ENCODE data around the gene PXDC1. TPM values are rescaled to one million over a fixed set of nuclear protein-coding genes. Genes with fewer than 3 reads are reported as not detected.

The PXDC1 gene
- total RNA-seq, 6 experiments from 2014 or later = 63.1 to 97.5 (median 72.8) TPM

DNA sequence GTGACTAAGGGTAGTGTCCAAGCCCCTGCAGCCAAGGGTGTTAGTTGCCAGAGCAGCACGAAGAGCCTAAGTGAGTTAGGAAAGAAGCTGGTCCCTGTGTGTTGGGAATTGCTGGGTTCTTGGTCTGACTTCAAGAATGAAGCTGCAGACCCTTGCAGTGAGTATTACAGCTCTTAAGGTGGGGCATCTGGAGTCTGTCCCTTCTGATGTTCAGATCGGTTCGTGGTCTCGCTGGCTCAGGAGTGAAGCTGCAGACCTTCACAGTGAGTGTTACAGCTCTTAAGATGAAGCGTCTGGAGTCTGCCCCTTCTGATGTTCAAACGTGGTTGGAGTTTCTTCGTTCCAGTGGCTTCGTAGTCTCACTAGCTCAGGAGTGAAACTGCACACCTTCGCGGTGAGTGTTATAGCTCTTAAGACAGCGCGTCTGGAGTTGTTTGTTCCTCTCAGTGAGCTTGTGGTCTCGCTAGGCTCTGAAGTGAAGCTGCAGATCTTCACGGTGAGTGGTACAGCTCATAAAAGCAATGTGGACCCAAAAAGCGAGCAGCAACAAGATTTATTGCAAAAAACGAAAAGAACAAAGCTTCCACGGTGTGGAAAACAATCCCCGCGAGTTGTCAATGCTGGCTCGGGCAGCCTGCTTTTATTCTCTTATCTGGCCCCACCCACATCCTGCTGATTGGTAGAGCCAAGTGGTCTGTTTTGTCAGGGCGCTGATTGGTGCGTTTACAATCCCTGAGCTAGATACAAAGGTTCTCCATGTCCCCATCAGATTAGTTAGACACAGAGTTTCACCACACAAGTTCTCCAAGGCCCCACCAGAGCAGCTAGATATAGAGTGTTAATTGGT is 31.8 kb downstream of the PXDC1 start:
- TF ChIP-seq, protein P1, sequence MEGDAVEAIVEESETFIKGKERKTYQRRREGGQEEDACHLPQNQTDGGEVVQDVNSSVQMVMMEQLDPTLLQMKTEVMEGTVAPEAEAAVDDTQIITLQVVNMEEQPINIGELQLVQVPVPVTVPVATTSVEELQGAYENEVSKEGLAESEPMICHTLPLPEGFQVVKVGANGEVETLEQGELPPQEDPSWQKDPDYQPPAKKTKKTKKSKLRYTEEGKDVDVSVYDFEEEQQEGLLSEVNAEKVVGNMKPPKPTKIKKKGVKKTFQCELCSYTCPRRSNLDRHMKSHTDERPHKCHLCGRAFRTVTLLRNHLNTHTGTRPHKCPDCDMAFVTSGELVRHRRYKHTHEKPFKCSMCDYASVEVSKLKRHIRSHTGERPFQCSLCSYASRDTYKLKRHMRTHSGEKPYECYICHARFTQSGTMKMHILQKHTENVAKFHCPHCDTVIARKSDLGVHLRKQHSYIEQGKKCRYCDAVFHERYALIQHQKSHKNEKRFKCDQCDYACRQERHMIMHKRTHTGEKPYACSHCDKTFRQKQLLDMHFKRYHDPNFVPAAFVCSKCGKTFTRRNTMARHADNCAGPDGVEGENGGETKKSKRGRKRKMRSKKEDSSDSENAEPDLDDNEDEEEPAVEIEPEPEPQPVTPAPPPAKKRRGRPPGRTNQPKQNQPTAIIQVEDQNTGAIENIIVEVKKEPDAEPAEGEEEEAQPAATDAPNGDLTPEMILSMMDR (IDR thresholded peaks at IDR 0.05) = no peak
- Mint-ChIP-seq H3K27me3 (ENCODE audit: insufficient read depth) (peaks cover 11% of the 10 kb centered on the region), H3K4me3 (no peak overlapping the region), H3K9me3 (no peaks in the 10 kb centered on the region), H3K27ac (no peak overlapping the region; the same call in 1 of the 2 replicates), H3K4me1 (ENCODE audit: low read depth) (peaks cover 42% of the 10 kb centered on the region), H3K36me3 (ENCODE audit: low read depth) (peaks cover 31% of the 10 kb centered on the region)
- DNase-seq = no peak

DNA sequence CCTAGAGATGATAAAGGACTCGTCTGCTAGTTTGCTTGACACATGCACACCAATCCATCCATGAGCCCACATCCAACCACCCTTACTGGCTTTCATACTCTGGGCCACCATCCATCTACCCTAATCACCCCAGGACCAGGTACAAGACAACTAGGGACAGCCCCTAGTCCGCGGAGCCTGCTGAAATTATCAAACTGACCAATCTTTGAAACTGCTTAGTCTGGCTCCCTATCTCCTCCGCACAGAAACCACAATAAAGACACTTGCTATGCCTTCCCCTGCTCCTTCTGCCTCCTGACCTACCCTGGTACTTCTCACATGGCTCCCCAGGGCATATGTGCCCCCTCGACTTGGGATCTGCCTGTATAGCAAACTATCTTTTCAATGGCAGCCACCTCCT is 33.1 kb downstream of the PXDC1 start:
- Mint-ChIP-seq H3K4me1 (ENCODE audit: low read depth) (peaks cover 31% of the 10 kb centered on the region), H3K9me3 (no peaks in the 10 kb centered on the region), H3K27ac (no peak overlapping the region), H3K36me3 (ENCODE audit: low read depth) (peaks cover 35% of the 10 kb centered on the region), H3K27me3 (ENCODE audit: insufficient read depth) (peaks cover 6% of the 10 kb centered on the region), H3K4me3 (no peak overlapping the region)
- TF ChIP-seq, protein P1 (IDR thresholded peaks at IDR 0.05) = no peak
- DNase-seq = no peak

DNA sequence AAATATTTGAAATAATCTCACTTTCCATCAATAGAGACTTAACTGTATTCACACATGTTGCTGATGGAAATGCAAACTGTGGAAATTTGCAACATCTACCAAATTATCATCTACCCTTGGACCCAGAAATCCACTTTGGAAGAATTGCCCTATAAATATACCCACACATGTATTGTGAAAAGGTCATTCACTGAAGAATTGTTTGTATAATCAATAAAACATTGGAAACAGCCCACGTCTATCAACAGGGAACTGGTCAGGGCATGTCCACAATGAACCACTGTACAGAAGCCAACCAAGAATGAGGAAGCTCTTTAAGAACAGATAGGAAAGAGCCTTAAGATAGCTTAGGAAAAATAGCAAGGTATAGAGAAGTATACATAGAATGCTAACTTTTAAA is 36.2 kb downstream of the PXDC1 start:
- no peak overlapping the region for H3K4me3 Mint-ChIP-seq
- TF ChIP-seq, protein P1 (IDR thresholded peaks at IDR 0.05) = no peak
- peaks cover 17% of the 10 kb centered on the region for H3K36me3 Mint-ChIP-seq (ENCODE audit: low read depth)
- no peak overlapping the region for H3K27ac Mint-ChIP-seq
- DNase-seq = no peak
- no peaks in the 10 kb centered on the region for H3K9me3 Mint-ChIP-seq
- peaks cover 14% of the 10 kb centered on the region for H3K4me1 Mint-ChIP-seq (ENCODE audit: low read depth)
- peaks cover 4% of the 10 kb centered on the region for H3K27me3 Mint-ChIP-seq (ENCODE audit: insufficient read depth)

DNA sequence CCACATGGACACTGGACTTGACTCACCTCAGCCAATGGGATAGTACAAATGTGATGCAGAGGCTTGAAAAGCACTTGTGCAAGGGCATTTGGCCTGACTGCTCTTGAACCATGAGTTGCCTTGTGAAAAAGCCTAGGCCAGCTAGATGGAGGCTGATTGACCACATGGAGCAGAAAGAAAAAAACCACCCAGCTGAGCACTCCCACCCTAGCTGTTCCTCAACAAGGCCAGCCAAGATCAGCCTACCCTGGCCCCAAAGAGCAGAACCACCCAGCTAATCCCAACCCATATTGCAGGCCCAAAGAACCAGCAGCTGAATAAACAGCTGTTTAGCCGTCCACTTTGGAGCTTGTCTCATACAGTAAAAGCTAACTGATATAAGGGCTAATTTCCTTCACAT is 36.7 kb downstream of the PXDC1 start:
- Mint-ChIP-seq H3K27ac (no peak overlapping the region), H3K9me3 (no peaks in the 10 kb centered on the region), H3K36me3 (ENCODE audit: low read depth) (peaks cover 12% of the 10 kb centered on the region), H3K4me3 (no peak overlapping the region), H3K27me3 (ENCODE audit: insufficient read depth) (peaks cover 1% of the 10 kb centered on the region; the same call in 1 of the 2 replicates), H3K4me1 (ENCODE audit: low read depth) (peaks cover 10% of the 10 kb centered on the region)
- TF ChIP-seq, protein P1 (IDR thresholded peaks at IDR 0.05) = no peak
- DNase-seq = no peak

DNA sequence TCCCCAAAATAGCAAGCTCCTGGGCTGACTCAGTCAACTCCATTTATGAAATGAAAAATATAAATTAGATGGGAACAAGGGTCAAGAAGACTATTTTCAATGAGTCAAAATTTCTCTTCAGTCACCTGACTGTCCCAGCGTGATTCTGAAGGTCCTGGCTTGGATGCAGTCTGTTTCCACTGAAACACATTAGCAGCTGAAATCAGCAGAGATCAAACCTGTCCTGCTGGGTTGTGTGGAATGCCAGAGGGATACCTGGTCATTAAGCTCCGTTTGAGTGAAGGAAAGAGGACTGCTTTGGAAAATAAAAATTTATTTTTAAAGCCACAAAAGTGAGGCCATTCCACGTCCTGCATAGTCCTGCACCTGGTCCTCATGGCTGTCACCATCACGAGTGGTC is 37.4 kb downstream of the PXDC1 start:
- TF ChIP-seq, protein P1 (IDR thresholded peaks at IDR 0.05) = no peak
- no peaks in the 10 kb centered on the region for H3K9me3 Mint-ChIP-seq
- peaks cover 4% of the 10 kb centered on the region for H3K4me1 Mint-ChIP-seq (ENCODE audit: low read depth)
- peaks cover 5% of the 10 kb centered on the region for H3K36me3 Mint-ChIP-seq (ENCODE audit: low read depth)
- no peak overlapping the region for H3K27ac Mint-ChIP-seq
- no peaks in the 10 kb centered on the region; the same call in 1 of the 2 replicates for H3K27me3 Mint-ChIP-seq (ENCODE audit: insufficient read depth)
- no peak overlapping the region for H3K4me3 Mint-ChIP-seq
- DNase-seq = no peak
